Lung microvascular endothelial cell (primary cell): ENCODE data around the gene CYP2A7. TPM values are rescaled to one million over a fixed set of nuclear protein-coding genes. Genes with fewer than 3 reads are reported as not detected.
"Not testable (repeated sequence)": the region's sequence is repeated elsewhere in the genome, so short reads cannot be mapped to it uniquely, and the experiment has no call there.

ENCODE experiments used
- DNase-seq, 2 donors: peaks; one replicate each; pipeline versions ENCODE4 v3.0.0 to v3.0.0-alpha.2; 2010; ENCODE audit warnings: low read depth in 2 of 2
- total RNA-seq: library from RNA; depleted of rRNA; stranded (reverse); fragments of >200 nt; gene quantifications from 2 replicates; pipeline ENCODE4 v1.2.1, GENCODE V29; 2014

The CYP2A7 gene
- total RNA-seq, 1 donor from 2014 or later, result not detected

DNA sequence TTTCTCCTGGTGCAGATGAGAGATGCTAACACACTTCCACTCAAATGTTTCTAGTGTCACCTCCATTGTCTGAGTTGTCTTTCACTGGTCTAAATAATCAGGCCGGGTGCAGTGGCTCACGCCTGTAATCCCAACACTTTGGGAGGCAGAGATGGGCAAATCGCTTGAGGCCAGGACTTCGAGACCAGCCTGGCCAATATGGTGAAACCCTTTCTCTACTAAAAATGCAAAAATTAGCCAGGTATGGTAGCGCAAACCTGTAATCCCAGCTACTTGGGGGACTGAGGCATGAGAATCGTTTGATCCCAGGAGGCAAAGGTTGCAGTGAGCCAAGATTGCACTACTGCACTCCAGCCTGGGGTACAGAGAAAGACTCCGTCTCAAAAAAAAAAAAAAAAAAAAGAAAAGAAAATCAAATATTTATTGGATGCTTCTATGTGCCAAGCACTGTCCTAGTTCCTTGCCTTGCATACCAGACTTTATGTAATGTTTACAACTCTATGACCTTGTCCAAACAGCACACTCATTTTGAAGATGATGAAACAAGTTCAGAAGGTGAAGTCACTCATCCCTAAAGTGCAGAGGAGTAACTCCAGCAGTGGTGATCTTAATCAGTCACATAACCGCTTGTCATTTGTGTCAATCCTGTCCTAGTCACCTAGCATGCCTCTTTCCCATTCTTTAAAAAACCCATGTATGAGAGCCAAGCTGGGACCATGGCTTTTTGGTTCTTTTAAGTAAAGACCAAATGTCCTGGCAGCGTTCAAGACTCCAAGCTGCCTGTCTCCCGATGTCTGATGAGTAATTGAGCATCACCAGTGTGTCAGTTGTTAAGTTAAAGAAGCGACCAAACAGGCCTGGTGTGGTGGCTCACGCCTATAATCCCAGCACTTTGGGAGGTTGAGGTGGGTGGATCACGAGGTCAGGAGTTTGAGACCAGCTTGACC lies 15.1 kb upstream of the CYP2A7 start:
- not testable (repeated sequence) for DNase-seq

DNA sequence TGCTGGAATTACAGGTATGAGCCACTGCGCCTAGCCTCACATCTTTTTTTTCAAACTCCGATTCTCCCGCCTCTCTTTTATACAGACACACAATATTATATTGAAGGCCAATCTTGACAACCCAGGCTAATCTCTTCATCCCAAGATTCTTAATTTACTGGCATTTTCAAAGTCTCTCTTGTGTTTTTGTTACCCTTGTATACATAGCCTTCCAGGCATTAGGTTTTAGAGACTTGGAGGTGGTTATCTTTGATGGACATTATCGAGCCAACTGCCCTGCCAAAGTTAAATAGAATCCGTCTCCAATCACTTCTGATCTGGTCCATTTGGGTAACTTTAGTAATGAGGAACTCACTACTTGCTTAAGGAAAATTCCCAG lies 14.4 kb upstream of the CYP2A7 start:
- DNase-seq, result no peak

DNA sequence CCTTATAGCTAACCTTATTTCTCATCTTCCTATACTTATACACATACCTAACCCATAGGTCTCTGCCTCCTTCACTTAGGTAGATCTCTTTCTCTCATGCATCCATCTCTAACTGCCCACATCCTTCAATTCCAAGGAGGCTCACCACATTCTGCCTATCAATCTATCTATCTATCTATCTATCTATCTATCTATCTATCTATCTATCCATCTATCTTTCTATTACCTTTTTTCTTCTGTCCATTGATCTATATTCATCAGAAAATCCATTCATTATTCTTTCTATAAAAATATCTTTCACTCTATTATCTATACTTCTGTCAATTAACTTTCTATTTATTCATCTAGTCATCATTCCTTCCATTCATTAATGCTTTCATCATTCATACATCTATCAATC lies 11.1 kb upstream of the CYP2A7 start:
- DNase-seq, result no peak

- DNase-seq, result no peak
Observed at GRCh38 chr19:40889366-40889765, 7.3 kb upstream of the CYP2A7 start.

- no peak for DNase-seq
Observed at GRCh38 chr19:40888191-40888590, 6.2 kb upstream of the CYP2A7 start.

DNA sequence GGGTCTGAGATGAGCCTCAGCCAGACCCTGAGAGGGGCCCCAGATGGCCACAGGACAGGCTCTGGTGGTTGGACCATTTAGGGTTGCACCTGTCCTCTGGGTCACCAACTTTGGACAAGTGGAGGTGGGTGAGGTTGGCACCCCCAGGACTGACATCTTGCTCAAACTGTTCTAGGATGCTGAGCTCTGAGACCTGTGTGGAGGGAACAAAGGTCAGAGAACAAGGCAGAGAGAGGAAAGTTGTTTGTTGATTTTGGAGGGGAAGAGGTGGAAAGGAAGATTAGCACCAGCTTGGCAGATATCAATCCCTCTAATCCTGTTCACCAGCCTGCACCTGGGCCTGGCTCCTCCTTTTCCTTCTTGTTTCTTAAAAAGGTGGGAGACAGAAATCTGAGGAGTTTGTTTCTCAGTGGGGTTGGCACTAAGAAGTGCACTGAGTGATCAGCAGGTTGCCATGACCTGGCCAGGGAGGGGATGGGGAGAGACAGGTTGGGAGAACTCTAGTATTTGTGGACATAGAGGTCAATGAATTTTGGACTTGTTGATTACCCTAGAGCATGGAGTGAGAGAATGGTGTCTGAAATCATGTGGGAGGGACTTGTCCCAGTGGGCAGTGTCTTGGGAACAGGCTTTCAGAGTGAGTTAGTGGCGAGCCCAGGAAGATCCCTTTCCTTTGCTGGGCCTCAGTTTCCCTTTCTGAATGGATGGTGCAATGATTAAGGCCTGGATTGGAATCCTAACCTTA lies 2.3 kb upstream of the CYP2A7 start:
- not testable (repeated sequence) for DNase-seq

DNA sequence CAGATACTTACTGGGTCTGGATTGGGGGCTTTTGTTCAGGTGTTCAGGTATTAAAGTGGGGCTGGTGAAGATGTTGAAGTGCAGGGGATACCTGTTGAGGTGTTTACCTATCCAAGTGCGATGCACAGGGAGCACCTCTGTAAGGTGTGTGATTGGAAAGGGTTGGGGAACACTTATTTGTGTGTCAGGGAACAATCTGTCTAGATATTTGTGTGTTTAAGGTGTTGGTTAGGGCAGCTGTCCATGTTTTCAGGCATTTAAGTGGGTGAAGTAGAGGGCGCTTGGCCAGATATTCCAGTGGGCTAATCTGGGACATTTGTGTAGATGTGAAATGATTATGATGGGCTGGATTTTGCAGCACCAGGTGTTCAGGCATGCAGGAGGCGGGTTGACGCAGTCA lies 2.7 kb downstream of the CYP2A7 start:
- DNase-seq, result not testable (repeated sequence)

- DNase-seq, result not testable (repeated sequence)
Observed at GRCh38 chr19:40875526-40875951, 6.5 kb downstream of the CYP2A7 start.

DNA sequence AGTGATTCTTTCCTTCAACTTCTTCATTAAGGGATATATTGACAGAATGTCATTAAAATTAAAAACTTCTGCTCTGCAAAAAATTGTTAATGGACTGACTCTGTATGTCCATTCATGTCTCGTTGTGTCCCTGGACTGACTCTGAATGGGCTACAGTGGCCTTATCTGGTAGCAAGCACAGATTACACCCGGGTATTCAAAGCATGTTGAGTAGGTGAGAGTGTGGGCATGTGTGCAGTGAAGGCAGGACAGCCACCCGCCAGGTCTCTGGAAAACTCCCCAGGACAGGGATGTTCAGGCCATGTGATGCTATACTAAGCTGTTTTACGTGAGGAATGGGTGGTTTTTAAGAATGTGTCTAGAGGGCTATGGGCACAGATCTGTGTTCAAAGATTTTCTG lies 7.2 kb downstream of the CYP2A7 start:
- DNase-seq, result not testable (repeated sequence)

- DNase-seq, result not testable (repeated sequence)
Observed at GRCh38 chr19:40873873-40874272, 8.2 kb downstream of the CYP2A7 start.

DNA sequence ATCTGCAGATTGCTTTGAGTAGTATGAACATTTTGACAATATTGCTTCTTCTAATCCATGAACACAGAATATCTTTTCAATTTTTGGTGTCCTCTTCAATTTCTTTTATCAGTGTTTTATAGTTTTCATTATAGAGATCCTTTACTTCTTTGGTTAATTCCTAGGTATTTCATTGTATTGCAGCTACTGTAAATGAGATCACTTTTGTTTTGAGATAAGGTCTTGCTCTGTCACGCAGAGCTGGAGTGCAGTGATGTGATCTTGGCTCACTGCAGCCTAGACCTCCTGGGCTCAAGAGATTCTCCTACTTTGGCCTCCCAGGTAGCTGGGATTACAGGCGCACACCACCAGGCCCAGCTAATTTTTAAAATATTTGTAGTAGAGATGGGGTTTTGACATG lies 9.8 kb downstream of the CYP2A7 start:
- no peak for DNase-seq

DNA sequence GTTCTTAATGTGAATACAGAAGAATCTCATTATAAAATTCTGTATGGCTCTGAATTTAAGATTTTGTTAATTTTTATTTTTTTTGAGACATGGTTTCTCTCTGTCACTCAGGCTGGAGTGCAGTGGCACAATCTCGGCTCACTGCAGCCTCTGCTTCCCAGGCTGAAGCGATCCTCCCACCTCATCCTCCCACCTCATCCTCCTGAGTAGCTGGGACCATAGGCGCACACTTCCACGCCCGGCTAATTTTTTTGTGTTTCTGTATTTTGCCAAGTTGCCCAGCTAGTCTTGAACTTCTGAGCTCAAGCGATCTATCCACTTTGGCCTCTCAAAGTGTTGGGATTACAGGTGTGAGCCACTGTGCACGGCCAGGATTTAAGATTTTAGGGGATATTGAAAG lies 14.3 kb downstream of the CYP2A7 start:
- DNase-seq, result no peak

DNA sequence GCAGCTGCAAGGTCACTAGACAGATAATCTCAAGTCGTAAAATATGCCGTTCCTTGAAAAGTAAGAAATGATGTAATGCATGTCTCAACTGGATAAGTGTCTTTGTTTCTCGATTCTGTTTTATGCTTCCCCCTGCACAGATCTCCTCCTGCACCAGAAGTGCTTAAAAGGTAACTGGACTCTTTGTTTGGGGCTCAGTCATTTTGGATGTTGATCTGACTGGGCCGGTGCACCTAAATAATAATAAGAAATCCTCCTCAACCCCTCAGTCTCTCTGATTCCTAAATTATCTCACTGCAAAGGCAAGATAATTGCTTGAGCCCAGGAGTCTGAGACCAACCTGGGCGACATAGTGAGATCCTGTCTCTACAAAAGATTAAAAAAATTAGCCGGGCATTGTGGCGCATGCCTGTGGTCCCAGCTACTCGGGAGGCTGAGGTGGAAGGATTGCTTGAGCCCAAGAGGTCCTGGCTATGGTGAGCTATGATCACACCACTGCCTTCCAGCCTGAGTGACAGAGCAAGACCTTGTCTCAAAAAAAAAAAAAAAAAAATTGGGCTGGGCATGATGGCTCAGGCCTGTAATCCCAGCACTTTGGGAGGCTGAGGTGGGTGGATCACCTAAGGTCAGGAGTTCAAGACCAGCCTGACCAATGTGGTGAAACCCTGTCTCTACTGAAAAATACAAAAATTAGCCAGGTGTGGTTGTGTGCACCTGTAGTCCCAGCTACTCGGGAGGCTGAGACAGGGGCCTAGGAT lies 17.1 kb downstream of the CYP2A7 start:
- DNase-seq, result not testable (repeated sequence)

DNA sequence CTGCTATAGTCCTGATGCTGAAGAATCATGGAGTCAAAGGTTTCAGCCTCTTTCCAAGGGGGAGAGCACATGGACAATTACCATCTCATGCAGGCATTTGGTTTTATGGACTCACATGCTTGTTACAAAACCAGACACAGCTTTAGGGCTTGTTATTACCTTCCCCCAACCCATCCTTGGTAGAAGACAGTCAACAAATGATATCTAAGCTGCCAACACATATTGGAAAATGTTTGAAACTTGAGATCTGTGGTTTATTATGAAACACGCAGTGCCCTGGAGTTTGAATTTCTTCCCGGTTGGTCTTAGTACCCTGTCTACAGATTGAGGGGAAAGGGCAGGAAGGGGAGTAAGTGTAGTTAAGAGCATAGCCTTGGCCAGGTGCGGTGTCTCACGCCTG lies 19.2 kb downstream of the CYP2A7 start:
- DNase-seq, result no peak

- DNase-seq, result no peak
Observed at GRCh38 chr19:40862333-40862732, 19.7 kb downstream of the CYP2A7 start.

DNA sequence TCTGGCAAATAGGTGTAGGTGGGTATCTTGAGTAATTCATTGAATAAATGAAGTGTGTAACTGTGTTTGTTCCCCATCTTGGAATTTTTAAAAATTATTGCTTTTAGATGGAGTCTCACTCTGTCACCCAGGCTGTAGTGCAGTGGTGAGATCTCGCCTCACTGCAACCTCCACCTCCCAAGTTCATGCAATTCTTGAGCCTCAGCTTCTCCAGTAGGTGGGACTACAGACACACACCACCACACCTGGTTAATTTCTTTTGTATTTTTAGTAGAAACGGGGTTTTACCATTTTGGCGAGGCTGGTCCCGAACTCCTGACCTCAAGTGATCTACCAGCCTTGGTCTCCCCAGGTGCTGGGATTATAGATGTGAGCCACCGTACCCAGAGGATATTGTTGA lies 23.9 kb downstream of the CYP2A7 start:
- no peak for DNase-seq

- not testable (repeated sequence) for DNase-seq
Observed at GRCh38 chr19:40852467-40853152, 29.4 kb downstream of the CYP2A7 start.

- DNase-seq, result not testable (repeated sequence)
Observed at GRCh38 chr19:40850277-40850676, 31.8 kb downstream of the CYP2A7 start, which contains the start of gene CYP2A6. TSS of gene CYP2A6 (minus strand) at chr19:40850447. CDS start at chr19:40850426, 21 bp downstream.

DNA sequence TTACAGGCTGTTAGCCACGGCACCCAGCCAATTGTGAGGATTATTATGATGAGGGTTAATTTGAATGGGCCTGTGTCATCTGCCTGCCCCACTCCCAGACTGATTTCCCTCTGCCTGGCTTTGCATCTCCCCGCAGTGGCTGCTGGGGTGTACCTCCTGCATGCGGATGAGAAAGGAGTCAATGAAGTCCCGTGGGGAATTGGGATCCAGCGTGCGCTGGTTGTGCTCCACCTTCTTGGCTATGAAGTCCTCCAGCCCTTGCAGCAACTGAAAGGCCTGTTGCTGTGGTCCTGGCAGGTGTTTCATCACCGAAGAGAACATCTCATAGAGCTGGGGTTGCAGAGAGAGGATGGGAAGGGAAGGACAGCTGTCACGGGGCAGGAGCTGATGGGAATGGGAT lies 35.3 kb downstream of the CYP2A7 start:
- DNase-seq, result not testable (repeated sequence)

GRCh38 chr19:40843653-40844052 lies 38.4 kb downstream of the CYP2A7 start:
- DNase-seq, result not testable (repeated sequence)
